Osteocyte (in vitro differentiated cells): ENCODE data around the gene BRAT1. TPM values are rescaled to one million over a fixed set of nuclear protein-coding genes. Genes with fewer than 3 reads are reported as not detected.

ENCODE experiments used
- DNase-seq: peaks from one replicate; pipeline ENCODE4 v3.0.0; 2021; ENCODE audit warnings: mixed read lengths; ENCODE audit not compliant: unreplicated experiment; ENCODE audit errors: extremely low spot score
- H3K27ac Mint-ChIP-seq: one replicate; pipeline ENCODE4 v1.8.0; 2021; ENCODE audit warnings: mild to moderate bottlenecking, mixed read lengths; ENCODE audit not compliant: unreplicated experiment
- H3K27me3 Mint-ChIP-seq: one replicate; pipeline ENCODE4 v1.8.0; 2021; ENCODE audit warnings: mixed read lengths; ENCODE audit not compliant: unreplicated experiment
- H3K36me3 Mint-ChIP-seq: one replicate; pipeline ENCODE4 v1.8.0; 2021; ENCODE audit warnings: mixed read lengths; ENCODE audit not compliant: unreplicated experiment
- H3K4me1 Mint-ChIP-seq: one replicate; pipeline ENCODE4 v1.8.0; 2021; ENCODE audit warnings: mixed read lengths; ENCODE audit not compliant: unreplicated experiment
- H3K4me3 Mint-ChIP-seq: one replicate; pipeline ENCODE4 v1.8.0; 2021; ENCODE audit warnings: mild to moderate bottlenecking, moderate library complexity, mixed read lengths; ENCODE audit not compliant: unreplicated experiment
- H3K9me3 Mint-ChIP-seq: one replicate; pipeline ENCODE4 v1.8.0; 2021; ENCODE audit warnings: mixed read lengths; ENCODE audit not compliant: unreplicated experiment
- CTCF ChIP-seq: fragments of 200-600 bp; sonication (generic); IDR thresholded peaks from 2 replicates; pipeline ENCODE4 v1.5.0; 2021; ENCODE audit warnings: antibody characterized with exemption, mild to moderate bottlenecking, moderate library complexity
- total RNA-seq: library from RNA; stranded (reverse); gene quantifications from 2 replicates; pipeline ENCODE4 v1.2.1, GENCODE V29; 2021

BRAT1 gene
- total RNA-seq, 1 donor from 2014 or later: 27.8 TPM

- Mint-ChIP-seq H3K4me3 (no peak overlapping the region), H3K9me3 (no peaks in the 10 kb centered on the region), H3K4me1 (no peaks in the 10 kb centered on the region), H3K27me3 (no peaks in the 10 kb centered on the region), H3K27ac (no peak overlapping the region), H3K36me3 (peaks cover 24% of the 10 kb centered on the region)
- DNase-seq: no peak
- no peak for TF ChIP-seq CTCF
These were observed 28.7 kb upstream of the BRAT1 start for GRCh38 chr7:2583798-2584580.

- peaks cover 24% of the 10 kb centered on the region for H3K36me3 Mint-ChIP-seq
- TF ChIP-seq CTCF: no peak
- H3K4me3 Mint-ChIP-seq: no peak overlapping the region
- no peaks in the 10 kb centered on the region for H3K4me1 Mint-ChIP-seq
- H3K27ac Mint-ChIP-seq: no peak overlapping the region
- DNase-seq: no peak
- no peaks in the 10 kb centered on the region for H3K9me3 Mint-ChIP-seq
- H3K27me3 Mint-ChIP-seq: no peaks in the 10 kb centered on the region
These were observed 26.8 kb upstream of the BRAT1 start for GRCh38 chr7:2582006-2582735.

GRCh38 chr7:2580636-2581035 is 25.3 kb upstream of the BRAT1 start:
- Mint-ChIP-seq H3K9me3 (no peaks in the 10 kb centered on the region), H3K36me3 (peaks cover 21% of the 10 kb centered on the region), H3K4me1 (no peaks in the 10 kb centered on the region), H3K27ac (no peak overlapping the region), H3K27me3 (no peaks in the 10 kb centered on the region), H3K4me3 (no peak overlapping the region)
- TF ChIP-seq CTCF: no peak
- no peak for DNase-seq

GRCh38 chr7:2577914-2578680 is 22.8 kb upstream of the BRAT1 start:
- Mint-ChIP-seq H3K4me1 (no peaks in the 10 kb centered on the region), H3K27ac (no peak overlapping the region), H3K27me3 (no peaks in the 10 kb centered on the region), H3K4me3 (no peak overlapping the region), H3K36me3 (peaks cover 25% of the 10 kb centered on the region), H3K9me3 (no peaks in the 10 kb centered on the region)
- no peak for TF ChIP-seq CTCF
- no peak for DNase-seq
